ENCODE data around the gene PTPRM. TPM values are rescaled to one million over a fixed set of nuclear protein-coding genes. Genes with fewer than 3 reads are reported as not detected.

The PTPRM gene
- total and polyA plus RNA-seq, 2 donors (not counting 3 experiments of a cell fraction or from before 2014, with no cell fraction given): 37.4 to 43.7 TPM

DNA sequence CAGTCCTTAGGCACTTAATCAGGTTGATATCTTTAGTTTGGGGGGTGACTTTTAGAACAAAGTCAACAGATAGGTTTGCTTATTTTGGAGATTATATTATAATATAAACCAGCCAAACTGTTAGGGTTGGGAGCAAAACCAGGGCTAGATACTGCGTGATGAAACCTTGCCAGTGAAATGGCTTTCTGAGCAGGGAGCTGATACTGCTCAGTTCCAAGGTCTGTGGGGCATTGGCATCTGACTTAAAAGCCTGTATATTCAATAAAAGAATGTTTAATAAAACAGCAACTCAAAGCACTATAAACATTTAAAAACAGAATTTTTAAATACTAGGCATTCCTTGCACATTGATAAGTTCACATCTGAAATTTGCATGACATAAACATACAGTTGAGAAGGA lies 19.3 kb downstream of the PTPRM start:
- POLR2A ChIA-PET: no interaction called here
- H3K79me2 ChIP-seq (ENCODE audit: control insufficient read depth, insufficient read depth, low read length): no peaks in the 10 kb centered on the region
- no peak overlapping the region for H3K4me3 ChIP-seq (replicated peaks in 1 of 3; ENCODE audit: insufficient read depth in 1 of 3, low read depth in 1 of 3, low read length in 3 of 3)
- no peak for FAIRE-seq
- no peaks in the 10 kb centered on the region for H3K27me3 ChIP-seq (ENCODE audit: control insufficient read depth in 2 of 2, insufficient read depth in 2 of 2, low read length in 2 of 2)
- H3K9me3 ChIP-seq (replicated peaks; ENCODE audit: control insufficient read depth, insufficient read depth, low read length): no peaks in the 10 kb centered on the region
- no peak for TF ChIP-seq FOS (IDR thresholded peaks at IDR 0.05; ENCODE audit: borderline replicate concordance, insufficient read depth, low read length)
- no peak for TF ChIP-seq GATA2 (IDR thresholded peaks at IDR 0.05; ENCODE audit: insufficient read depth, insufficient read length, low read depth, low read length)
- no peak for TF ChIP-seq JUN (IDR thresholded peaks at IDR 0.05; ENCODE audit: borderline replicate concordance, insufficient read depth, insufficient read length, low read depth)
- TF ChIP-seq MYC (IDR thresholded peaks at IDR 0.05; ENCODE audit: low read depth, low read length): no peak
- no peak for TF ChIP-seq POLR2AphosphoS5 (IDR thresholded peaks at IDR 0.05; ENCODE audit: insufficient read depth, low read depth, low read length)
- H3K27ac ChIP-seq (ENCODE audit: insufficient read depth, low read depth, low read length): no peak overlapping the region
- CTCF ChIA-PET: no interaction called here
- H3K4me1 ChIP-seq (ENCODE audit: control insufficient read depth, extremely low read depth, insufficient read depth, low read length): no peaks in the 10 kb centered on the region
- intact Hi-C loops (cut with micrococcal nuclease): no loop called here
- BruUV-seq (replicated peaks): no TSS peak
- H3K9ac ChIP-seq (replicated peaks; ENCODE audit: extremely low read depth, insufficient read depth, low read length): no peak overlapping the region
- no peaks in the 10 kb centered on the region for H4K20me1 ChIP-seq (replicated peaks; ENCODE audit: control insufficient read depth, extremely low read depth, insufficient read depth, low read length)
- no peak overlapping the region for H2AFZ ChIP-seq (ENCODE audit: low read depth, low read length)
- dilution Hi-C loops (cut with MboI; ENCODE audit: extremely low pct_ligation_motif_present, low sequenced_read_pairs): no loop called here
- DNase-seq (ENCODE audit: low read depth, low spot score): no peak
- H3K4me2 ChIP-seq (ENCODE audit: insufficient read depth, low read length): no peak overlapping the region
- H3K9me1 ChIP-seq (replicated peaks; ENCODE audit: control insufficient read depth, extremely low read depth, insufficient read depth, low read length): no peaks in the 10 kb centered on the region
- H3K36me3 ChIP-seq (ENCODE audit: control insufficient read depth in 2 of 2, extremely low read depth in 1 of 2, insufficient read depth in 2 of 2, low read length in 2 of 2): no peaks in the 10 kb centered on the region

- BruUV-seq (replicated peaks): no TSS peak
- ChIA-PET POLR2A (no interaction called here), CTCF (interaction anchor here (1.2 kb wide), 1 partner anchor 14 kb away, joined by 4 read pairs; no protein-coding TSS in a partner anchor)
- H3K4me3 ChIP-seq (replicated peaks in 1 of 3; ENCODE audit: insufficient read depth in 1 of 3, low read depth in 1 of 3, low read length in 3 of 3): no peak overlapping the region
- H3K79me2 ChIP-seq (ENCODE audit: control insufficient read depth, insufficient read depth, low read length): no peaks in the 10 kb centered on the region
- DNase-seq (ENCODE audit: low read depth, low spot score) (no peak), FAIRE-seq (no peak)
- no peak overlapping the region for H3K9ac ChIP-seq (replicated peaks; ENCODE audit: extremely low read depth, insufficient read depth, low read length)
- H3K27me3 ChIP-seq (ENCODE audit: control insufficient read depth in 2 of 2, insufficient read depth in 2 of 2, low read length in 2 of 2): no peaks in the 10 kb centered on the region
- no peaks in the 10 kb centered on the region for H3K36me3 ChIP-seq (ENCODE audit: control insufficient read depth in 2 of 2, extremely low read depth in 1 of 2, insufficient read depth in 2 of 2, low read length in 2 of 2)
- no peaks in the 10 kb centered on the region for H3K9me1 ChIP-seq (replicated peaks; ENCODE audit: control insufficient read depth, extremely low read depth, insufficient read depth, low read length)
- intact Hi-C loops (cut with micrococcal nuclease) (no loop called here), dilution Hi-C loops (cut with MboI; ENCODE audit: extremely low pct_ligation_motif_present, low sequenced_read_pairs) (no loop called here)
- no peaks in the 10 kb centered on the region for H3K4me1 ChIP-seq (ENCODE audit: control insufficient read depth, extremely low read depth, insufficient read depth, low read length)
- no peak overlapping the region for H3K4me2 ChIP-seq (ENCODE audit: insufficient read depth, low read length)
- no peaks in the 10 kb centered on the region for H3K9me3 ChIP-seq (replicated peaks; ENCODE audit: control insufficient read depth, insufficient read depth, low read length)
- H3K27ac ChIP-seq (ENCODE audit: insufficient read depth, low read depth, low read length): no peak overlapping the region
- TF ChIP-seq, protein P1, sequence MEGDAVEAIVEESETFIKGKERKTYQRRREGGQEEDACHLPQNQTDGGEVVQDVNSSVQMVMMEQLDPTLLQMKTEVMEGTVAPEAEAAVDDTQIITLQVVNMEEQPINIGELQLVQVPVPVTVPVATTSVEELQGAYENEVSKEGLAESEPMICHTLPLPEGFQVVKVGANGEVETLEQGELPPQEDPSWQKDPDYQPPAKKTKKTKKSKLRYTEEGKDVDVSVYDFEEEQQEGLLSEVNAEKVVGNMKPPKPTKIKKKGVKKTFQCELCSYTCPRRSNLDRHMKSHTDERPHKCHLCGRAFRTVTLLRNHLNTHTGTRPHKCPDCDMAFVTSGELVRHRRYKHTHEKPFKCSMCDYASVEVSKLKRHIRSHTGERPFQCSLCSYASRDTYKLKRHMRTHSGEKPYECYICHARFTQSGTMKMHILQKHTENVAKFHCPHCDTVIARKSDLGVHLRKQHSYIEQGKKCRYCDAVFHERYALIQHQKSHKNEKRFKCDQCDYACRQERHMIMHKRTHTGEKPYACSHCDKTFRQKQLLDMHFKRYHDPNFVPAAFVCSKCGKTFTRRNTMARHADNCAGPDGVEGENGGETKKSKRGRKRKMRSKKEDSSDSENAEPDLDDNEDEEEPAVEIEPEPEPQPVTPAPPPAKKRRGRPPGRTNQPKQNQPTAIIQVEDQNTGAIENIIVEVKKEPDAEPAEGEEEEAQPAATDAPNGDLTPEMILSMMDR (IDR thresholded peaks at IDR 0.05; ENCODE audit: extremely low read depth in 1 of 2, insufficient read depth in 1 of 2, low read depth in 1 of 2, low read length in 2 of 2): no peak
- TF ChIP-seq GATA2 (IDR thresholded peaks at IDR 0.05; ENCODE audit: insufficient read depth, insufficient read length, low read depth, low read length) (no peak), FOS (IDR thresholded peaks at IDR 0.05; ENCODE audit: borderline replicate concordance, insufficient read depth, low read length) (no peak), POLR2AphosphoS5 (IDR thresholded peaks at IDR 0.05; ENCODE audit: insufficient read depth, low read depth, low read length) (no peak)
- TF ChIP-seq, protein P2, sequence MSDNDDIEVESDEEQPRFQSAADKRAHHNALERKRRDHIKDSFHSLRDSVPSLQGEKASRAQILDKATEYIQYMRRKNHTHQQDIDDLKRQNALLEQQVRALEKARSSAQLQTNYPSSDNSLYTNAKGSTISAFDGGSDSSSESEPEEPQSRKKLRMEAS (IDR thresholded peaks at IDR 0.05; ENCODE audit: insufficient read depth, insufficient read length): no peak
- H2AFZ ChIP-seq (ENCODE audit: low read depth, low read length): no peak overlapping the region
- H4K20me1 ChIP-seq (replicated peaks; ENCODE audit: control insufficient read depth, extremely low read depth, insufficient read depth, low read length): peaks cover 2% of the 10 kb centered on the region
Observed at GRCh38 chr18:7590826-7591560, 23.9 kb downstream of the PTPRM start.

All from endothelial cell of umbilical vein (primary cell).